ENCODE measurements around the gene SGO1. TPM values are rescaled to one million over a fixed set of nuclear protein-coding genes. Genes with fewer than 3 reads are reported as not detected.

The SGO1 gene
- total RNA-seq, 1 experiment from 2014 or later = 23.5 TPM

GRCh38 chr3:20130106-20130505 lies 55.9 kb downstream of the SGO1 start:
- H3K4me3 ChIP-seq (replicated peaks in 1 of 2; ENCODE audit: low read depth in 1 of 2, low read length in 2 of 2) = no peak overlapping the region
- ChIA-PET CTCF (no interaction called here), RAD21 (ENCODE audit: low non-redundant PET in 1 of 2, low total read pairs in 2 of 2, uncharacterized antibody in 2 of 2, unreplicated experiment in 2 of 2) (no interaction called here)

More at GRCh38 chr3:20130106-20130505, 55.9 kb downstream of the SGO1 start:
- Histone ChIP-seq H3K27ac (ENCODE audit: low read depth, low read length) (no peak overlapping the region), H3K4me2 (ENCODE audit: low read length) (no peak overlapping the region), H3K9me3 (ENCODE audit: control insufficient read depth in 1 of 2, insufficient read depth in 1 of 2, low read depth in 1 of 2, low read length in 2 of 2) (no peaks in the 10 kb centered on the region), H3K9me2 (ENCODE audit: insufficient read depth) (no peaks in the 10 kb centered on the region), H3K27me3 (ENCODE audit: insufficient read depth, low read length) (no peaks in the 10 kb centered on the region), H3K36me3 (ENCODE audit: control insufficient read depth in 1 of 2, insufficient read depth in 2 of 2, low read length in 2 of 2) (no peaks in the 10 kb centered on the region), H4K20me1 (ENCODE audit: insufficient read depth) (no peaks in the 10 kb centered on the region), H3K9ac (ENCODE audit: low read length) (no peak overlapping the region), H3K4me1 (ENCODE audit: control insufficient read depth in 1 of 2, insufficient read depth in 2 of 2, low read length in 2 of 2) (no peaks in the 10 kb centered on the region), H2AFZ (ENCODE audit: low read depth, low read length, poor library complexity, severe bottlenecking) (no peak overlapping the region), H3K79me2 (ENCODE audit: insufficient read depth, low read length) (no peaks in the 10 kb centered on the region)
- intact Hi-C loops (cut with micrococcal nuclease) = no loop called here
- POLR2A ChIA-PET = no interaction called here
- no peak for ATAC-seq
- BruUV-seq (replicated peaks) = no TSS peak
- TF ChIP-seq JUND (IDR thresholded peaks at IDR 0.05) = no peak
- TF ChIP-seq, protein P1, sequence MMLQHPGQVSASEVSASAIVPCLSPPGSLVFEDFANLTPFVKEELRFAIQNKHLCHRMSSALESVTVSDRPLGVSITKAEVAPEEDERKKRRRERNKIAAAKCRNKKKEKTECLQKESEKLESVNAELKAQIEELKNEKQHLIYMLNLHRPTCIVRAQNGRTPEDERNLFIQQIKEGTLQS (IDR thresholded peaks at IDR 0.05) = no peak
- TF ChIP-seq MAX (IDR thresholded peaks at IDR 0.05) = no peak
- TF ChIP-seq FOSL1 (IDR thresholded peaks at IDR 0.05; ENCODE audit: low read depth) = no peak
- TF ChIP-seq RAD21 (IDR thresholded peaks at IDR 0.05; ENCODE audit: low read depth) = peak; percentile 45
- no peak for TF ChIP-seq ELF1 (IDR thresholded peaks at IDR 0.05; ENCODE audit: borderline replicate concordance, low read depth)
- no peak for TF ChIP-seq TCF7L2 (IDR thresholded peaks at IDR 0.05; ENCODE audit: borderline replicate concordance, extremely low read depth, insufficient read depth, insufficient read length)
- TF ChIP-seq EZH2phosphoT487 (IDR thresholded peaks at IDR 0.05; ENCODE audit: borderline replicate concordance) = no peak
- TF ChIP-seq, protein P2, sequence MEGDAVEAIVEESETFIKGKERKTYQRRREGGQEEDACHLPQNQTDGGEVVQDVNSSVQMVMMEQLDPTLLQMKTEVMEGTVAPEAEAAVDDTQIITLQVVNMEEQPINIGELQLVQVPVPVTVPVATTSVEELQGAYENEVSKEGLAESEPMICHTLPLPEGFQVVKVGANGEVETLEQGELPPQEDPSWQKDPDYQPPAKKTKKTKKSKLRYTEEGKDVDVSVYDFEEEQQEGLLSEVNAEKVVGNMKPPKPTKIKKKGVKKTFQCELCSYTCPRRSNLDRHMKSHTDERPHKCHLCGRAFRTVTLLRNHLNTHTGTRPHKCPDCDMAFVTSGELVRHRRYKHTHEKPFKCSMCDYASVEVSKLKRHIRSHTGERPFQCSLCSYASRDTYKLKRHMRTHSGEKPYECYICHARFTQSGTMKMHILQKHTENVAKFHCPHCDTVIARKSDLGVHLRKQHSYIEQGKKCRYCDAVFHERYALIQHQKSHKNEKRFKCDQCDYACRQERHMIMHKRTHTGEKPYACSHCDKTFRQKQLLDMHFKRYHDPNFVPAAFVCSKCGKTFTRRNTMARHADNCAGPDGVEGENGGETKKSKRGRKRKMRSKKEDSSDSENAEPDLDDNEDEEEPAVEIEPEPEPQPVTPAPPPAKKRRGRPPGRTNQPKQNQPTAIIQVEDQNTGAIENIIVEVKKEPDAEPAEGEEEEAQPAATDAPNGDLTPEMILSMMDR (IDR thresholded peaks at IDR 0.05 in 2 of 3, conservative IDR thresholded peaks at IDR 0.05 in 1 of 3; ENCODE audit: borderline replicate concordance in 1 of 3, insufficient read depth in 1 of 3, low read depth in 2 of 3, low read length in 2 of 3) = peak in 1 of 3 experiments; percentile 23; a peak in 1 of 6 replicates
- TF ChIP-seq CEBPB (IDR thresholded peaks at IDR 0.05; ENCODE audit: low read depth) = no peak
- no peak for DNase-seq (ENCODE audit: low read depth, low spot score)

Measured in HCT116 (cell line).